Suprapubic skin (tissue), 4 donors: ENCODE data around the gene SMARCA4. TPM values are rescaled to one million over a fixed set of nuclear protein-coding genes. Genes with fewer than 3 reads are reported as not detected.

Source experiments
- DNase-seq, 2 donors: peaks; one replicate each; pipeline ENCODE4 v3.0.0-alpha.2; 2019; ENCODE audit warnings: low spot score in 2 of 2
- H3K27ac ChIP-seq: fragments of 200-600 bp; sonication (generic); one replicate; pipeline ENCODE4 v1.5.1; 2019
- H3K27me3 ChIP-seq: fragments of 200-600 bp; sonication (generic); one replicate; pipeline ENCODE4 v1.5.1; 2019
- H3K36me3 ChIP-seq: fragments of 200-600 bp; sonication (generic); one replicate; pipeline ENCODE4 v1.5.1; 2019
- H3K4me1 ChIP-seq: fragments of 200-600 bp; sonication (generic); one replicate; pipeline ENCODE4 v1.5.1; 2019
- H3K4me3 ChIP-seq: fragments of 200-600 bp; sonication (generic); one replicate; pipeline ENCODE4 v1.5.1; 2019; ENCODE audit warnings: mild to moderate bottlenecking
- H3K9me3 ChIP-seq: fragments of 200-600 bp; sonication (generic); one replicate; pipeline ENCODE4 v1.5.1; 2019
- EP300 ChIP-seq: sonication (generic); formaldehyde crosslinking; IDR thresholded peaks from one replicate; pipeline ENCODE4 v1.6.1; 2017; ENCODE audit warnings: antibody characterized with exemption
- POLR2A ChIP-seq, 2 donors: fragments of 450-650 bp; IDR thresholded peaks; one replicate each; pipeline ENCODE4 v1.6.1; 2017; ENCODE audit warnings: antibody characterized with exemption in 2 of 2, mild to moderate bottlenecking in 2 of 2, moderate library complexity in 2 of 2
- POLR2AphosphoS5 ChIP-seq, 3 donors: sonication (generic); formaldehyde crosslinking; IDR thresholded peaks; one replicate each; pipeline ENCODE4 v1.6.1; 2017; ENCODE audit warnings: antibody characterized with exemption in 3 of 3
- WGBS: methylation state at CpG from one replicate; pipeline ENCODE4 v1.1.5; 2018; 5-methylcytosine and 5-hydroxymethylcytosine counted together
- total RNA-seq, 4 donors: library from RNA; depleted of rRNA; stranded (reverse); fragments of >200 nt; gene quantifications; one replicate each; pipeline ENCODE4 v1.1.0, GENCODE V29; 2016
- TF ChIP-seq, protein P1 (sequence below), 2 donors: fragments of 200-600 bp in 1 of 2; fragments of 450-650 bp in 1 of 2; sonication (generic) in 1 of 2; IDR thresholded peaks; one replicate each; pipeline ENCODE4 v1.5.1; 2016 to 2019; ENCODE audit warnings: antibody characterized with exemption in 2 of 2, mild to moderate bottlenecking in 1 of 2, moderate library complexity in 1 of 2

Gene SMARCA4
- total RNA-seq, 4 donors from 2014 or later, result 85.2 to 142 (median 101) TPM

- TF ChIP-seq POLR2A (IDR thresholded peaks at IDR 0.05) (no peak), POLR2AphosphoS5 (IDR thresholded peaks at IDR 0.05) (no peak), EP300 (no peak)
- TF ChIP-seq, protein P1, sequence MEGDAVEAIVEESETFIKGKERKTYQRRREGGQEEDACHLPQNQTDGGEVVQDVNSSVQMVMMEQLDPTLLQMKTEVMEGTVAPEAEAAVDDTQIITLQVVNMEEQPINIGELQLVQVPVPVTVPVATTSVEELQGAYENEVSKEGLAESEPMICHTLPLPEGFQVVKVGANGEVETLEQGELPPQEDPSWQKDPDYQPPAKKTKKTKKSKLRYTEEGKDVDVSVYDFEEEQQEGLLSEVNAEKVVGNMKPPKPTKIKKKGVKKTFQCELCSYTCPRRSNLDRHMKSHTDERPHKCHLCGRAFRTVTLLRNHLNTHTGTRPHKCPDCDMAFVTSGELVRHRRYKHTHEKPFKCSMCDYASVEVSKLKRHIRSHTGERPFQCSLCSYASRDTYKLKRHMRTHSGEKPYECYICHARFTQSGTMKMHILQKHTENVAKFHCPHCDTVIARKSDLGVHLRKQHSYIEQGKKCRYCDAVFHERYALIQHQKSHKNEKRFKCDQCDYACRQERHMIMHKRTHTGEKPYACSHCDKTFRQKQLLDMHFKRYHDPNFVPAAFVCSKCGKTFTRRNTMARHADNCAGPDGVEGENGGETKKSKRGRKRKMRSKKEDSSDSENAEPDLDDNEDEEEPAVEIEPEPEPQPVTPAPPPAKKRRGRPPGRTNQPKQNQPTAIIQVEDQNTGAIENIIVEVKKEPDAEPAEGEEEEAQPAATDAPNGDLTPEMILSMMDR (IDR thresholded peaks at IDR 0.05), result no peak
- Histone ChIP-seq H3K9me3 (no peaks in the 10 kb centered on the region), H3K4me1 (no peaks in the 10 kb centered on the region), H3K4me3 (no peak overlapping the region), H3K36me3 (peaks cover 84% of the 10 kb centered on the region), H3K27ac (no peak overlapping the region), H3K27me3 (no peaks in the 10 kb centered on the region)
- WGBS, result 88% methylated on average over 30 of the region's 43 CpGs
- DNase-seq, result no peak
Observed at GRCh38 chr19:10921199-10921909, 39.5 kb upstream of the SMARCA4 start.

- H3K9me3 ChIP-seq, result no peaks in the 10 kb centered on the region
- TF ChIP-seq EP300 (no peak), POLR2AphosphoS5 (IDR thresholded peaks at IDR 0.05) (no peak), POLR2A (IDR thresholded peaks at IDR 0.05) (no peak)
- TF ChIP-seq, protein P1 (IDR thresholded peaks at IDR 0.05), result no peak
- no peaks in the 10 kb centered on the region for H3K27me3 ChIP-seq
- H3K36me3 ChIP-seq, result peaks cover 77% of the 10 kb centered on the region
- H3K4me1 ChIP-seq, result peaks cover under 1% of the 10 kb centered on the region
- DNase-seq, result no peak
- no peak overlapping the region for H3K27ac ChIP-seq
- no peak overlapping the region for H3K4me3 ChIP-seq
- WGBS, result 82% methylated on average over 29 of the region's 33 CpGs
Observed at GRCh38 chr19:10921910-10922637, 38.8 kb upstream of the SMARCA4 start.

DNA sequence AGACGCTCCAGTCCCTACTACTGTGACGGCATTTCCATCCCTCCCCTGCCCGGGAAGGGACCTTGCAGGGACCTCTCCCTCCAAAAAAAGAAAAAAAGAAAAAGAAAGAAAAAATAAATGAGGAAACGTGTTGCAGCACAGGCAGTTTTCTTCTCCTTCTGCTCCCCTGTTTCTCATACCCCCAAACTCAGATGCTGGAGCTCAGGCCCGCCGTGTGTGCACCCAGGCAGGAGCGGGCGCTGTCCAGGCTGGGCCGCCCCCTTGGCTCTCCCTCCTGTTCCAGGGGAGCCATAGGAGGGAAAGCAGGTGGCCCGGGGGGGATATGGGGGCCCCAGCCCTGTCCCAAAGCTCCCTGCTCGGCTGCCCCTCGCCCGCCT lies 38.2 kb upstream of the SMARCA4 start:
- TF ChIP-seq EP300, result no peak
- no peak for TF ChIP-seq POLR2AphosphoS5 (IDR thresholded peaks at IDR 0.05)
- TF ChIP-seq, protein P1 (IDR thresholded peaks at IDR 0.05), result no peak
- no peak for TF ChIP-seq POLR2A (IDR thresholded peaks at IDR 0.05)
- H3K27me3 ChIP-seq, result no peaks in the 10 kb centered on the region
- H3K4me3 ChIP-seq, result no peak overlapping the region
- peaks cover 6% of the 10 kb centered on the region for H3K4me1 ChIP-seq
- H3K36me3 ChIP-seq, result peaks cover 73% of the 10 kb centered on the region
- no peak for DNase-seq
- WGBS, result 86% methylated on average over 13 of the region's 13 CpGs
- H3K9me3 ChIP-seq, result no peaks in the 10 kb centered on the region
- no peak overlapping the region for H3K27ac ChIP-seq

DNA sequence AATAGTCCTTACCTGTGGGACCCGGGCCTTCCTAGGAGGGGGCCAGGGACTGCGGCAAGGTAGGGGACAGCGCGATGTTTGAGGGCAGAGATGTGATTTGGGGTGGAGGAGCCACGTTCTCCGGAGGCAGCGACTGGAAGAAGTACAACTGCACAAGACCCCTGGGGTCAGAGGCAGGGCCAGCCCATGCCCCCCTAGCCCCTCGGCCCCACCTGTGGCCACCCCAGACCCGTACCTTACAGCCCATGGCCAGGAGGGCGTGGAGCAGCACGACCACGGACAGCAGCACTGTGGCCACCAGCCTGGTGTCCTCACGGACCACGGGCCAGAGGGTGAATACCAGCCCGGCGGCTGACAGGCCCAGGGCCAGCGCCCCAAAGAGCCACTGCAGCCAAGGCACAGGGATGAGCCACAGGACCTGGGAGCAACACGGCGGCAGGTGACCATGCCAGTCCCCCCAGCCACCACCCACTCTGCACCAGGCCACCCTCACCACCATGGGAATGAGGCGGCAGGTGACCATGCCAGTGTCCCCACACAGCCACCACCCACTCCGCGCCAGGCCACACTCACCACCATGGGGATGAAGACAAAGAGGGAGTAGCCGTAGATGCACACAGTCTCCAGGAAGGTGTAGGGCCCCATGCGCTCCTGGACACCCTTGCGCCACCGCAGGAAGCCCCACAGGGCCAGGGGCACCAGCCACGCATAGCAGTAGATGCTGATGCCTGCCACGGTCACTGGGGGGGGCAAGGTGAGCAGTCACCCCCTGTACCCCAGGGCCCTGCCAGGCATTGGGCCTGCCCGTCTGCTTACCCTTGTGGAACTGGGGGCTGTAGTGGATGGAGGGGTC lies 37.3 kb upstream of the SMARCA4 start:
- Histone ChIP-seq H3K27me3 (no peaks in the 10 kb centered on the region), H3K36me3 (peaks cover 66% of the 10 kb centered on the region), H3K9me3 (no peaks in the 10 kb centered on the region), H3K4me1 (peaks cover 12% of the 10 kb centered on the region), H3K27ac (no peak overlapping the region), H3K4me3 (no peak overlapping the region)
- WGBS, result 87% methylated on average over 7 of the region's 29 CpGs
- DNase-seq, result no peak
- TF ChIP-seq POLR2AphosphoS5 (IDR thresholded peaks at IDR 0.05) (no peak), POLR2A (IDR thresholded peaks at IDR 0.05) (no peak), EP300 (no peak)
- TF ChIP-seq, protein P1 (IDR thresholded peaks at IDR 0.05), result no peak
